Left kidney (tissue), 2 donors: ENCODE results near the gene CAV3. TPM values are rescaled to one million over a fixed set of nuclear protein-coding genes. Genes with fewer than 3 reads are reported as not detected.

Experiments
- DNase-seq: peaks from one replicate; pipeline ENCODE4 v3.0.0-alpha.2; 2013
- polyA plus RNA-seq: library from polyadenylated mRNA; unstranded; fragments of 120-200 nt; gene quantifications from one replicate; pipeline ENCODE4 v1.2.1, GENCODE V29; 2013; ENCODE audit not compliant: insufficient read length

The CAV3 gene
- polyA plus RNA-seq, 1 donor: 0.48 TPM

GRCh38 chr3:8794247-8794646 lies 60.6 kb downstream of the CAV3 start:
- no peak for DNase-seq

Other genes starting within 250 kb of the CAV3 start
- gene LMCD1, start 232.0 kb upstream of the CAV3 start, polyA plus RNA-seq: 26.4 TPM
- 4.9 TPM for gene SSUH2, start 89.0 kb upstream of the CAV3 start, polyA plus RNA-seq
- 1.8 TPM for gene OXTR, start 35.8 kb downstream of the CAV3 start, polyA plus RNA-seq
- 15.7 TPM for gene RAD18, start 229.7 kb downstream of the CAV3 start, polyA plus RNA-seq